ENCODE data around the gene TFDP2.

Gene TFDP2

GRCh38 chr3:142064454-142064853, 84.9 kb downstream of the TFDP2 start:
- Histone ChIP-seq H3K4me3 (ENCODE audit: low read depth, low read length) (no peak overlapping the region), H3K27ac (ENCODE audit: extremely low read depth, low read depth, low read length) (no peak overlapping the region), H3K9me3 (ENCODE audit: control insufficient read depth, insufficient read depth, low read depth, low read length) (no peaks in the 10 kb centered on the region), H3K4me1 (ENCODE audit: control insufficient read depth, insufficient read depth, low read length) (no peaks in the 10 kb centered on the region), H3K36me3 (ENCODE audit: control insufficient read depth in 2 of 2, insufficient read depth in 1 of 2, low read length in 2 of 2) (no peaks in the 10 kb centered on the region)
- CTCF ChIA-PET = no interaction called here
- POLR2A ChIA-PET = no interaction called here
- TF ChIP-seq ZNF23 (tag by site-specific recombination; IDR thresholded peaks at IDR 0.05; ENCODE audit: borderline replicate concordance) = no peak
- no peak for TF ChIP-seq BCL6B (tag by site-specific recombination; IDR thresholded peaks at IDR 0.05)
- TF ChIP-seq GLI4 (tag by site-specific recombination; IDR thresholded peaks at IDR 0.05) = no peak
- no peak for TF ChIP-seq ZNF639 (tag by site-specific recombination; IDR thresholded peaks at IDR 0.05)
- TF ChIP-seq ZNF768 (tag by site-specific recombination; IDR thresholded peaks at IDR 0.05) = no peak
- TF ChIP-seq ZNF26 (tag by site-specific recombination; IDR thresholded peaks at IDR 0.05) = no peak
- TF ChIP-seq ZNF544 (tag by site-specific recombination; IDR thresholded peaks at IDR 0.05) = no peak
- TF ChIP-seq ZNF449 (tag by site-specific recombination; IDR thresholded peaks at IDR 0.05) = no peak
- TF ChIP-seq PRDM1 (tag by site-specific recombination; IDR thresholded peaks at IDR 0.05) = no peak
- TF ChIP-seq ZNF155 (tag by site-specific recombination; IDR thresholded peaks at IDR 0.05) = no peak
- no peak for TF ChIP-seq ZNF707 (tag by site-specific recombination; IDR thresholded peaks at IDR 0.05)
- TF ChIP-seq ZNF433 (tag by site-specific recombination; IDR thresholded peaks at IDR 0.05; ENCODE audit: low read depth) = no peak
- no peak for TF ChIP-seq ZNF132 (tag by site-specific recombination; IDR thresholded peaks at IDR 0.05; ENCODE audit: borderline replicate concordance)

GRCh38 chr3:142057331-142057725, 92.0 kb downstream of the TFDP2 start:
- ChIA-PET CTCF (interaction anchor here (0.7 kb wide), 1 partner anchor 88 kb away, joined by 3 read pairs; no protein-coding TSS in a partner anchor), POLR2A (no interaction called here)
- TF ChIP-seq ZNF571 (tag by site-specific recombination; IDR thresholded peaks at IDR 0.05) = no peak
- no peak for TF ChIP-seq ZNF501 (tag by site-specific recombination; IDR thresholded peaks at IDR 0.05)
- no peak for TF ChIP-seq ZNF335 (tag by site-specific recombination; conservative IDR thresholded peaks at IDR 0.05)
- TF ChIP-seq ZNF48 (tag by site-specific recombination; IDR thresholded peaks at IDR 0.05) = no peak
- Histone ChIP-seq H3K36me3 (ENCODE audit: control insufficient read depth in 2 of 2, insufficient read depth in 1 of 2, low read length in 2 of 2) (no peaks in the 10 kb centered on the region), H3K9me3 (ENCODE audit: control insufficient read depth, insufficient read depth, low read depth, low read length) (no peaks in the 10 kb centered on the region), H3K27ac (ENCODE audit: extremely low read depth, low read depth, low read length) (no peak overlapping the region), H3K4me1 (ENCODE audit: control insufficient read depth, insufficient read depth, low read length) (no peaks in the 10 kb centered on the region), H3K4me3 (ENCODE audit: low read depth, low read length) (no peak overlapping the region)
